Embryonic facial prominence (tissue), 1 donor: ENCODE data around the gene SPACA6.

Experiments used
- DNase-seq: peaks from one replicate; pipeline ENCODE4 v3.0.0-alpha.2; 2016; ENCODE audit errors: extremely low spot score

The SPACA6 gene

GRCh38 chr19:51689751-51690453, 3.2 kb upstream of the SPACA6 start:
- DNase-seq, result no peak

- DNase-seq, result peak; percentile 81
These were observed 2.6 kb upstream of the SPACA6 start for GRCh38 chr19:51690454-51691073.

GRCh38 chr19:51691074-51691583, 2.0 kb upstream of the SPACA6 start:
- peak; percentile 83 for DNase-seq

GRCh38 chr19:51691584-51692428, 1.3 kb upstream of the SPACA6 start:
- no peak for DNase-seq

GRCh38 chr19:51692468-51692867, 662 bp upstream of the SPACA6 start:
- no peak for DNase-seq

- DNase-seq, result no peak
These were observed 689 bp downstream of the SPACA6 start for GRCh38 chr19:51693819-51694218.

- DNase-seq, result no peak
These were observed 1.4 kb downstream of the SPACA6 start for GRCh38 chr19:51694318-51695085.

GRCh38 chr19:51695088-51695487, 2.0 kb downstream of the SPACA6 start:
- no peak for DNase-seq

GRCh38 chr19:51695702-51696315, 2.7 kb downstream of the SPACA6 start:
- DNase-seq, result no peak

- no peak for DNase-seq
These were observed 3.5 kb downstream of the SPACA6 start for GRCh38 chr19:51696606-51697005.

- no peak for DNase-seq
These were observed 4.1 kb downstream of the SPACA6 start for GRCh38 chr19:51697169-51697776.

- DNase-seq, result no peak
These were observed 5.2 kb downstream of the SPACA6 start for GRCh38 chr19:51698296-51698695.

GRCh38 chr19:51699170-51699569, 6.0 kb downstream of the SPACA6 start:
- no peak for DNase-seq

GRCh38 chr19:51701468-51702100, 8.5 kb downstream of the SPACA6 start:
- DNase-seq, result no peak

GRCh38 chr19:51702103-51702824, 9.1 kb downstream of the SPACA6 start:
- no peak for DNase-seq

- no peak for DNase-seq
These were observed 9.9 kb downstream of the SPACA6 start for GRCh38 chr19:51702825-51703574.

GRCh38 chr19:51703575-51704515, 10.7 kb downstream of the SPACA6 start:
- DNase-seq, result peak; percentile 80

- DNase-seq, result no peak
These were observed 11.5 kb downstream of the SPACA6 start for GRCh38 chr19:51704626-51705025.
